Heart left ventricle (tissue), 16 donors: ENCODE data around the gene SLC6A7. TPM values are rescaled to one million over a fixed set of nuclear protein-coding genes. Genes with fewer than 3 reads are reported as not detected.
A peak's percentile ranks its signal among the peaks of the same experiment; 100 is the strongest.

ENCODE experiments used
- ATAC-seq, 4 donors: fragments of 200-7000 bp; cut with Tn5 transposase; one replicate each; pipeline ENCODE4 v1.9.1; 2020 to 2022; ENCODE audit warnings: moderate library complexity in 4 of 4, mild to moderate bottlenecking in 3 of 4, moderate number of reproducible peaks in 1 of 4
- DNase-seq, 5 donors: peaks; one replicate each; pipeline ENCODE4 v3.0.0-alpha.2; 2020
- H3K27ac ChIP-seq, 12 donors: fragments of 200-600 bp; sonication (generic) in 4 of 12; one replicate each; pipeline versions ENCODE4 v1.5.0 to v1.8.0; 2016 to 2022; ENCODE audit warnings: mild to moderate bottlenecking in 2 of 12
- H3K27me3 ChIP-seq, 9 donors: fragments of 200-600 bp; sonication (generic) in 2 of 9; one replicate each; pipeline versions ENCODE4 v1.5.1 to v1.8.0; 2016 to 2022; ENCODE audit warnings: mild to moderate bottlenecking in 3 of 9
- H3K36me3 ChIP-seq, 9 donors: fragments of 200-600 bp; sonication (generic) in 2 of 9; one replicate each; pipeline versions ENCODE4 v1.5.0 to v1.8.0; 2018 to 2022; ENCODE audit warnings: mild to moderate bottlenecking in 2 of 9
- H3K4me1 ChIP-seq, 12 donors: fragments of 200-600 bp; sonication (generic) in 4 of 12; one replicate each; pipeline versions ENCODE4 v1.5.0 to v1.8.0; 2016 to 2022; ENCODE audit warnings: mild to moderate bottlenecking in 3 of 12
- H3K4me3 ChIP-seq, 12 donors: fragments of 200-600 bp; sonication (generic) in 4 of 12; one replicate each; pipeline versions ENCODE4 v1.5.0 to v1.8.0; 2017 to 2022; ENCODE audit warnings: mild to moderate bottlenecking in 9 of 12, moderate library complexity in 4 of 12
- H3K9me3 ChIP-seq, 12 donors: fragments of 200-600 bp; sonication (generic) in 4 of 12; one replicate each; pipeline versions ENCODE4 v1.5.0 to v1.8.0; 2016 to 2022; ENCODE audit warnings: mild to moderate bottlenecking in 1 of 12
- CTCF ChIP-seq, 12 donors: fragments of 200-600 bp; sonication (generic) in 4 of 12; IDR thresholded peaks; one replicate each; pipeline versions ENCODE4 v1.5.0 to v1.8.0; 2018 to 2022; ENCODE audit warnings: antibody characterized with exemption in 12 of 12, mild to moderate bottlenecking in 5 of 12
- POLR2A ChIP-seq, 2 donors: fragments of 450-650 bp; IDR thresholded peaks; one replicate each; pipeline ENCODE4 v1.6.1; 2017; ENCODE audit warnings: antibody characterized with exemption in 2 of 2, mild to moderate bottlenecking in 2 of 2, moderate library complexity in 2 of 2
- WGBS, 4 donors: extraction: QIAGEN DNeasy Blood & Tissue Kit in 2 of 4; methylation state at CpG; one replicate each; pipeline versions ENCODE4 v1.1.5 to v1.1.7; 2013 to 2018; 5-methylcytosine and 5-hydroxymethylcytosine counted together
- intact Hi-C, 10 donors: fragments of 100-400 bp; cut with DNase I; formaldehyde crosslinking; loops; one replicate each; pipeline versions ENCODE4 v1.11.1 to v1.14.2; 2022
- polyA plus RNA-seq, 2 donors: library from polyadenylated mRNA; stranded (reverse); fragments of 200-250 nt; gene quantifications; one replicate each; pipeline ENCODE4 v1.2.3, GENCODE V29; 2013
- total RNA-seq, 9 donors: library from RNA; depleted of rRNA in 2 of 9; stranded (reverse); fragments of >200 nt in 2 of 9; fragmentation: NEBNext Ultra II Directional in 3 of 9; extraction: Animal tissue kit (Norgen Biotek cat#: 25700) in 3 of 9; gene quantifications; one replicate each; pipeline versions ENCODE4 v1.1.0 to v1.2.4, GENCODE V29; 2016 to 2023
- donor health status: ischemic (EF 13 %, LVEDD 7.1; RV severe dilation, severe dysfunction).
- donor health status: healthy with polysubstance abuse.
- donor health status: DM: no; HTN: yes; CAD: no.
- donor health status: DM: no; HTN: no; CAD: no.
- donor health status: ischemic (EF 25% LVEDD 6.9; RV normal size, moderate dysfunction).
- donor health status: ischemic (EF 25% LVEDD 5.7; RV mildly dilated, moderate dysfunction).
- donor health status: healthy.
- donor health status: DM: yes; HTN: yes; CAD: no.
- donor health status: ischemic (EF 35%, LVEDD 5.7; RV mildly dilated, moderate dysfunction).
- donor health status: nonischemic (EF 11% LVEDD 7.7; RV severe dilation, severe dysfunction).
- donor health status: DM: yes; HTN: yes; CAD: no.
- donor health status: PGD.
- donor health status: ischemic (EF 29% LVEDD 5.4; RV normal size, mild dysfunction).
- donor health status: nonischemic (EF 23%, LVEDD 6.1; RV moderate dilation, normal function).

The SLC6A7 gene
- total and polyA plus RNA-seq, 11 donors = not detected

GRCh38 chr5:150147670-150148069 is 42.2 kb upstream of the SLC6A7 start:
- peak overlapping the region in 8 of 12 donors; percentile 12 to 81 (median 28) for H3K4me3 ChIP-seq
- intact Hi-C loops = no loop called here
- peak overlapping the region; percentile 2 to 96 (median 81) for H3K27ac ChIP-seq
- H3K27me3 ChIP-seq = no peaks in the 10 kb centered on the region
- no peak for DNase-seq
- 68 to 79% (median 71%) methylated on average over 7 of the region's 7 CpGs for WGBS, 4 donors
- TF ChIP-seq POLR2A (IDR thresholded peaks at IDR 0.05) (no peak), CTCF (IDR thresholded peaks at IDR 0.05) (no peak)
- H3K4me1 ChIP-seq = peaks cover 0 to 69% (median 31%) of the 10 kb centered on the region in 12 donors
- H3K36me3 ChIP-seq = peaks cover 0 to 17% (median 0%) of the 10 kb centered on the region in 9 donors
- no peak for ATAC-seq
- no peaks in the 10 kb centered on the region for H3K9me3 ChIP-seq

GRCh38 chr5:150148117-150148927 is 41.5 kb upstream of the SLC6A7 start:
- no peak for TF ChIP-seq POLR2A (IDR thresholded peaks at IDR 0.05)
- no peak for TF ChIP-seq CTCF (IDR thresholded peaks at IDR 0.05)
- Histone ChIP-seq H3K9me3 (no peaks in the 10 kb centered on the region), H3K27ac (peak overlapping the region; percentile 2 to 96 (median 81)), H3K36me3 (peaks cover 0 to 21% (median 0%) of the 10 kb centered on the region in 9 donors), H3K4me1 (peaks cover 0 to 62% (median 25%) of the 10 kb centered on the region in 12 donors), H3K4me3 (peak overlapping the region in 8 of 12 donors; percentile 12 to 81 (median 40)), H3K27me3 (no peaks in the 10 kb centered on the region)
- no peak for ATAC-seq
- intact Hi-C loops = no loop called here
- DNase-seq = no peak
- 70 to 84% (median 79%) methylated on average over 10 to 11 of the region's 11 CpGs for WGBS, 4 donors

GRCh38 chr5:150149618-150150017 is 40.2 kb upstream of the SLC6A7 start:
- ATAC-seq = no peak
- Histone ChIP-seq H3K4me1 (peaks cover 0 to 50% (median 16%) of the 10 kb centered on the region in 12 donors), H3K36me3 (peaks cover 0 to 24% (median 0%) of the 10 kb centered on the region in 9 donors), H3K27me3 (no peaks in the 10 kb centered on the region), H3K4me3 (peak overlapping the region in 9 of 12 donors; percentile 4 to 81 (median 62)), H3K9me3 (no peaks in the 10 kb centered on the region), H3K27ac (peak overlapping the region in 11 of 12 donors; percentile 3 to 96 (median 79))
- no peak for DNase-seq
- intact Hi-C loops = no loop called here
- TF ChIP-seq CTCF (IDR thresholded peaks at IDR 0.05) (no peak), POLR2A (IDR thresholded peaks at IDR 0.05) (no peak)

GRCh38 chr5:150152636-150153462 is 37.0 kb upstream of the SLC6A7 start:
- no peaks in the 10 kb centered on the region for H3K9me3 ChIP-seq
- H3K27ac ChIP-seq = peak overlapping the region; percentile 58 to 96 (median 84)
- H3K4me3 ChIP-seq = peak overlapping the region; percentile 12 to 81 (median 60)
- peaks cover 0 to 52% (median 13%) of the 10 kb centered on the region in 12 donors for H3K4me1 ChIP-seq
- no peaks in the 10 kb centered on the region for H3K27me3 ChIP-seq
- ATAC-seq = no peak
- H3K36me3 ChIP-seq = peaks cover 0 to 24% (median 0%) of the 10 kb centered on the region in 9 donors
- WGBS, 4 donors = 52 to 72% (median 57%) methylated on average over 9 to 12 of the region's 12 CpGs
- TF ChIP-seq POLR2A (IDR thresholded peaks at IDR 0.05) (no peak), CTCF (IDR thresholded peaks at IDR 0.05) (no peak)
- DNase-seq = no peak
- intact Hi-C loops = no loop called here
